Stimulated activated CD4-positive, alpha-beta T cell treated with anti-CD3 and anti-CD28 coated beads, Interleukin-12 subunit alpha, Interleukin-12 subunit beta, amount 100 ng/mL, for 24 hours (primary cell): ENCODE data around the gene C11orf58.

Experiments
- DNase-seq, 2 experiments: peaks; one replicate each; pipeline ENCODE4 v3.0.0-alpha.2; 2020; ENCODE audit warnings: low read depth in 2 of 2

The C11orf58 gene

GRCh38 chr11:16801288-16801980 is 63.0 kb downstream of the C11orf58 start:
- DNase-seq: no peak

GRCh38 chr11:16804104-16804947 is 65.9 kb downstream of the C11orf58 start:
- DNase-seq: no peak

- DNase-seq: no peak
These were observed 67.5 kb downstream of the C11orf58 start for GRCh38 chr11:16805938-16806337.

- DNase-seq: no peak
These were observed 68.3 kb downstream of the C11orf58 start for GRCh38 chr11:16806791-16807190.

- no peak for DNase-seq
These were observed 68.9 kb downstream of the C11orf58 start for GRCh38 chr11:16807306-16807705.
